BE2C (cell line): Measurements from ENCODE around the gene PLA2G3.
A peak's percentile ranks its signal among the peaks of the same experiment; 100 is the strongest.

Source experiments
- DNase-seq: peaks from one replicate; pipeline ENCODE4 v3.0.0-alpha.2; 2020
- H3K27me3 ChIP-seq: fragments of 250-450 bp; sonication (Bioruptor Pico); 2 replicates; pipeline ENCODE4 v1.5.1; 2020; ENCODE audit warnings: mild to moderate bottlenecking
- H3K36me3 ChIP-seq: fragments of 250-450 bp; sonication (Bioruptor Pico); 2 replicates; pipeline ENCODE4 v1.5.1; 2020; ENCODE audit warnings: mild to moderate bottlenecking
- H3K4me1 ChIP-seq: fragments of 250-450 bp; sonication (Bioruptor Pico); 2 replicates; pipeline ENCODE4 v1.5.1; 2020
- H3K4me3 ChIP-seq: 2 replicates; pipeline ENCODE4 v1.5.1; 2011; ENCODE audit warnings: low read depth, low read length
- H3K9me3 ChIP-seq: fragments of 250-450 bp; sonication (Bioruptor Pico); 2 replicates; pipeline ENCODE4 v1.5.1; 2020
- TF ChIP-seq, protein P1 (sequence below): IDR thresholded peaks from 2 replicates; pipeline ENCODE4 v1.5.1; 2012; ENCODE audit warnings: mild to moderate bottlenecking, low read depth, low read length

The PLA2G3 gene

DNA sequence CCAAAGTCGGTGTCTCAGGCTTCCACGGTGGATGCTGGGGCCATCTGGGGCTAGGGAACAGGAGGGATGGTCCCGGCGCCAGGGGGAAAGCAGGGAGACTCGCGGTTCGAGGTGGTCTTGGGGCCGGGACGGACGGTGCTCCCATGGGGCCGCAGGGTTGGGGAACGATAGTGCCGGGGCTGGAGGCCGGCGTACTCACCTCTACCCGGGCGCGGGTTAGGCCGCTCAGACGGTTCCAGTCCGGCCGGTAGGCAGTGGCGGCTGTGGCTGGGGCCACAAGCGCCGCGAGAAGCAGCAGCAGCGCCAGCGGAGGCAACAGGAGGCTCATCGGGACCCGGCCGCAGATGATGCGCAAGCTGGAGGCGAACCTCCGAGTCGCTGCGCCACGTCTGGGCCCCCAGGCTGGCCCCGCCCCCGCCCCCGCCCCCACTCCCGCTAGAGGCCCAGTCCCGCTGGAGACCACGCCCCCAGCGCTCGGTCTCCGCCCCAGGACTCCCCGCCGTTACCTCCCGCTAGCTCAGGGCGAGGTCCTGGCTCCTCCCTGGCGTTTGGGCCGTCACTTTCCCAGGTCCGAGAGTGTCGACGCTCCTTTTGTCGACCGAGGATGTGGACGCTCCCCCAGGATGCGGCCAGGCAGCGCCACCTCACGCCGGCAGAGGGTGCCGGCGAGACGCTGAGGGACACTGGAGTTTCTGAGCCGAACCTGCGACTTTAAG, 33.0 kb downstream of the PLA2G3 start, which contains the start of gene SELENOM:
SELENOM (minus strand) TSS at position 391 of the 716 bp plus-strand sequence; CDS start at position 328, 63 bp downstream.
- Histone ChIP-seq H3K27me3 (no peaks in the 10 kb centered on the region), H3K36me3 (no peaks in the 10 kb centered on the region), H3K4me1 (no peaks in the 10 kb centered on the region), H3K4me3 (peak within 1 kb of the TSS; percentile 62), H3K9me3 (no peaks in the 10 kb centered on the region)
- DNase-seq: peak; percentile 98
- TF ChIP-seq, protein P1, sequence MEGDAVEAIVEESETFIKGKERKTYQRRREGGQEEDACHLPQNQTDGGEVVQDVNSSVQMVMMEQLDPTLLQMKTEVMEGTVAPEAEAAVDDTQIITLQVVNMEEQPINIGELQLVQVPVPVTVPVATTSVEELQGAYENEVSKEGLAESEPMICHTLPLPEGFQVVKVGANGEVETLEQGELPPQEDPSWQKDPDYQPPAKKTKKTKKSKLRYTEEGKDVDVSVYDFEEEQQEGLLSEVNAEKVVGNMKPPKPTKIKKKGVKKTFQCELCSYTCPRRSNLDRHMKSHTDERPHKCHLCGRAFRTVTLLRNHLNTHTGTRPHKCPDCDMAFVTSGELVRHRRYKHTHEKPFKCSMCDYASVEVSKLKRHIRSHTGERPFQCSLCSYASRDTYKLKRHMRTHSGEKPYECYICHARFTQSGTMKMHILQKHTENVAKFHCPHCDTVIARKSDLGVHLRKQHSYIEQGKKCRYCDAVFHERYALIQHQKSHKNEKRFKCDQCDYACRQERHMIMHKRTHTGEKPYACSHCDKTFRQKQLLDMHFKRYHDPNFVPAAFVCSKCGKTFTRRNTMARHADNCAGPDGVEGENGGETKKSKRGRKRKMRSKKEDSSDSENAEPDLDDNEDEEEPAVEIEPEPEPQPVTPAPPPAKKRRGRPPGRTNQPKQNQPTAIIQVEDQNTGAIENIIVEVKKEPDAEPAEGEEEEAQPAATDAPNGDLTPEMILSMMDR: peak; percentile 96

DNA sequence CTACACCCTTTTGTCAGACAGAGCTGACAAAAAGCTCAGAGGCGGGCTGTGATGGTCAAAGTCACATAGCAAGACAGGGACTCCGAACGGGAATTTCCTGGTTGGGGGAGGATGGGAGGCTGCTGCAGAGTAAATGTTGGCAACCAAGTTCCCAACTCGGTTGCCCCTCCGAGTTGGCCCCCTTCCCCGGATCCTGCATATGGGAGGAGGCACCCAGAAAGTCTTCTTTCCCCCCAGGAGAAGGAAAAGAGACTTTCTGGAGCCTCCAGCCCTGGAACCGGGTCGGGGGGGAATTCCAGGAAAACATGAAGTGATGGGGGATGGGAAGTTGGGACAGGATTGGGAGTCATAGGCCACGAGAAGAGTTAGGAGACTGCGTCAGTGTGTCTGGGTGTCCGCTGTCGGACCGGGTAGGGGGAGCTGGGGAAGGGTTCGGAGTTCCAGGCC, 33.6 kb downstream of the PLA2G3 start:
- no peak for DNase-seq
- TF ChIP-seq, protein P1: no peak
- Histone ChIP-seq H3K9me3 (no peaks in the 10 kb centered on the region), H3K4me1 (no peaks in the 10 kb centered on the region), H3K36me3 (no peaks in the 10 kb centered on the region), H3K27me3 (no peaks in the 10 kb centered on the region), H3K4me3 (peak overlapping the region; percentile 55)

DNA sequence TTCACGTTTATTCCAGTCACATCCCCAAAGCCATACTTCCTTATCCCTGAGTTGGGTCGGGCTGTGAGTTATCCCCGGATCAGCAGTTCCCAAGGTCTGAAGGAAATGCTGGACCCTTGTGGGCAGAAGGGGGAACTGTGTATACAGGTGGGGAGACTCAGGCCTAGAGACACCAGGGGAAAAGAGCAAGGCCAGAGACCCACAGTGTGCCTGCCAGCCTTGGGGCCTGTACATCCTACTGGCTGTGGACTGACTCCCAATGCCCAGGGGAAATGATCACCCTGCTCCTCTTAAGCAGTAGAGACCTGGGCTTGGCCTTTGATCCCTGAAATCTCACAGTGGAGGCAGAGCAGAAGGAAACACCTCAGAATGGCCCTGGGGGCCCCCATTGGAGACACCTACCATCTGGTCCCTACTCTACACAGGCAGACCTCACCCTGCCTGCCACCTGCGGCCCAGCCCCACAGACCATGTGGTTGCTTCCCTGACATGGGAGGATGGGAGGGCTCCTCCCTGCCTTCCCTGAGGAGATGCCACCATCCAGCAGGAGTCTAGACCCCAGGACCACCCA, 34.2 kb downstream of the PLA2G3 start:
- Histone ChIP-seq H3K36me3 (no peaks in the 10 kb centered on the region), H3K4me1 (no peaks in the 10 kb centered on the region), H3K27me3 (no peaks in the 10 kb centered on the region), H3K9me3 (no peaks in the 10 kb centered on the region), H3K4me3 (no peak overlapping the region)
- TF ChIP-seq, protein P1: 0 out of 2 replicates have a peak, but pooled peaks have one; percentile 7
- no peak for DNase-seq

DNA sequence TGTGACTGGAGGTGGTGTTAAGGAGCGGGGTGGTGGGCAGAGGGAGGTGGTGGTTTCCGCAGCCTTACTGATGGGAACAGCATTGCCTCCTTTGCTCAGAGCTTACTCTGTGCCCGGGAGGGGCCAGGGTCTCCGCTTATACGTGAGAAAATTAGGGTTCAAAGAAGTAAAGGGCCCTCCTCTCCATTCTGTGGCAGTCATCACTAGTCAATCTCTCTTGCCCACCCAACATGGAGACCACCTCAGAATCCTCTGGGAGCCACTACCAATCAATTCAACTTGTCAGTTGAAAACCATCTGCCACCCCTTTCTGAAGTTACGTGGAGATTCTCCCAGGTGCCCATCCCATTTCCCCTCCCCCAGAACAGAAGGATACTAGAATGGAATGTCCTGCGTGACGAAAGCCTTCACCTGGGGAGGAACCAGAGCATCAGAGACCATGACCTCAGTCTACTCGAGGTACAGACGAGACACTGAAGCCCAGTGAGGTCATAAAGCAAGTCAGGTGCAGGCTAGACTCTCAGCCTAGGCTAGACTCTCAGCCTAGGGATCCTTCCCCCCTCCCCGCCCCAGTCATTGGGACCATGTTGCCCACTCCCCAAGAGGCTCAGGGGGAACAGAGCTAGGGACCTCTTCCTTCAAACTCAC, 34.9 kb downstream of the PLA2G3 start:
- Histone ChIP-seq H3K9me3 (no peaks in the 10 kb centered on the region), H3K27me3 (no peaks in the 10 kb centered on the region), H3K4me3 (no peak overlapping the region), H3K4me1 (no peaks in the 10 kb centered on the region), H3K36me3 (no peaks in the 10 kb centered on the region)
- DNase-seq: no peak
- TF ChIP-seq, protein P1: no peak

DNA sequence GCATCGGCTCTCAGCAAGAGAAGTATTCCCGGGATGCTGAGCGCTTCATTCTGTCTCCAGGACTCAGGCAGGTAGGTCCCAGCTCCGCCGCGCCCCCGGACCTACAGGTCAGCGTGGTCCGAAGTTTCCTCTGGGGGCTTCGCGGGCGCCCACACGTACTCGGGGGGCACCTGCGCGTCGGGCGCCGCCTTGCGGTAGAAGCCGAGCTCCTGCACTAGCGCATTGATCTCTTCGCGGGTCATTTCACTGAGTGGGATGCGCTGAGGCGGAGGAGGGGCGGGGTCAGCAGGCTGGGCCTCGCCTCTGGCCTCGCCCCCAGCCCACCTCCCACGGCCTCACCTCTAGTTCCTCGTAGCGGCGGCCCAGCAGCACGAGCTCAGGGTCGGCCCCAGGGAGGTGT, 35.4 kb downstream of the PLA2G3 start:
- no peaks in the 10 kb centered on the region for H3K4me1 ChIP-seq
- H3K36me3 ChIP-seq: no peaks in the 10 kb centered on the region
- TF ChIP-seq, protein P1: no peak
- H3K27me3 ChIP-seq: no peaks in the 10 kb centered on the region
- H3K9me3 ChIP-seq: no peaks in the 10 kb centered on the region
- H3K4me3 ChIP-seq: no peak overlapping the region
- no peak for DNase-seq
